Loucy (cell line): ENCODE results near the gene LDAH.
"Not testable (repeated sequence)": the region's sequence is repeated elsewhere in the genome, so short reads cannot be mapped to it uniquely, and the experiment has no call there.

Experiments
- H2AFZ ChIP-seq: fragments of 200-600 bp; sonication (generic); 2 replicates; pipeline ENCODE4 v1.6.0; 2016; ENCODE audit warnings: antibody characterized with exemption, mild to moderate bottlenecking, low read length, moderate library complexity
- H3F3A ChIP-seq: fragments of 200-600 bp; 2 replicates; pipeline ENCODE4 v1.6.0; 2016; ENCODE audit warnings: antibody characterized with exemption, low read depth, mild to moderate bottlenecking
- H3K27me3 ChIP-seq: fragments of 200-600 bp; sonication (generic); 2 replicates; pipeline ENCODE4 v1.6.1; 2014; ENCODE audit warnings: low read length, mild to moderate bottlenecking; ENCODE audit not compliant: insufficient read depth, poor library complexity, severe bottlenecking
- H3K36me3 ChIP-seq: fragments of 200-600 bp; sonication (generic); 2 replicates; pipeline ENCODE4 v1.6.1; 2016; ENCODE audit warnings: low read length; ENCODE audit not compliant: insufficient read depth
- H3K4me1 ChIP-seq: fragments of 200-600 bp; sonication (generic); 2 replicates; pipeline ENCODE4 v1.5.1; 2014; ENCODE audit warnings: low read length, mild to moderate bottlenecking; ENCODE audit not compliant: insufficient read depth, poor library complexity, severe bottlenecking
- H3K4me2 ChIP-seq: fragments of 200-600 bp; sonication (generic); 2 replicates; pipeline ENCODE4 v1.6.0; 2014; ENCODE audit warnings: antibody characterized with exemption, low read length, low read depth, mild to moderate bottlenecking; ENCODE audit not compliant: poor library complexity, severe bottlenecking
- H3K4me3 ChIP-seq: fragments of 200-600 bp; sonication (generic); 2 replicates; pipeline ENCODE4 v1.5.1; 2014; ENCODE audit warnings: low read length, mild to moderate bottlenecking, mixed read lengths; ENCODE audit not compliant: poor library complexity, severe bottlenecking
- H3K79me2 ChIP-seq: fragments of 200-600 bp; sonication (generic); 2 replicates; pipeline ENCODE4 v1.6.1; 2014; ENCODE audit warnings: low read length; ENCODE audit not compliant: insufficient read depth
- H3K9ac ChIP-seq: fragments of 200-600 bp; sonication (generic); 2 replicates; pipeline ENCODE4 v1.6.0; 2014; ENCODE audit warnings: mild to moderate bottlenecking, low read depth, low read length, moderate library complexity; ENCODE audit not compliant: poor library complexity, severe bottlenecking
- H3K9me2 ChIP-seq: fragments of 200-600 bp; sonication (generic); replicated peaks from 2 replicates; pipeline ENCODE4 v1.6.1; 2016; ENCODE audit warnings: low read depth, low read length, mixed read lengths
- H3K9me3 ChIP-seq: fragments of 200-600 bp; sonication (generic); 2 replicates; pipeline ENCODE4 v1.6.1; 2014; ENCODE audit warnings: mild to moderate bottlenecking, antibody characterized with exemption, low read length, low read depth; ENCODE audit not compliant: insufficient read depth
- H4K20me1 ChIP-seq: fragments of 200-600 bp; sonication (generic); 2 replicates; pipeline ENCODE4 v1.6.0; 2014; ENCODE audit warnings: antibody characterized with exemption, low read length, mild to moderate bottlenecking; ENCODE audit not compliant: insufficient read depth, poor library complexity, severe bottlenecking
- CTCF ChIP-seq: fragments of 200-600 bp; sonication (generic); conservative IDR thresholded peaks from 2 replicates; pipeline ENCODE4 v1.5.1; 2014; ENCODE audit warnings: mild to moderate bottlenecking, antibody characterized with exemption, low read length
- EZH2phosphoT487 ChIP-seq: fragments of 200-600 bp; IDR thresholded peaks from 2 replicates; pipeline ENCODE4 v1.6.1; 2018; ENCODE audit warnings: antibody characterized with exemption, mild to moderate bottlenecking, moderate library complexity, borderline replicate concordance

The LDAH gene

DNA sequence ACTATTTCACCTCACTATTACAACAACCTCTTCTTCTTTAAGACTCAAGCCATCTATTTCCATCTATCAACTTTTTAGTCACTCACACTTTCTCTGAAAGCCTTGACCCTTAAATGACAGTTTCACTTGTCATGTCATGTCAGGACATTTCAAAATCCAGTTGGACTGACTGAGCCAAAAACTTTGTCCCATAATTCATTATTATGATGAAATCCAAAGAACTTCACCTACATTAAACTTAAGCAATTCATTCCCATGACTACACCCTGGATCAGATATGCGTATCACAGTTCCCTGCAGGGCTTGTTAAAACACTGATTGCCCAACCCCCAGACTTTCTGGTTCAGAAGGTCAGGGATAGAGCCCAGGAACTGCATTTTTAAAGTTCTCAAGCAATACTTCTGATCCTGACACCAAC lies 26.5 kb downstream of the LDAH start:
- Histone ChIP-seq H3K4me2 (no peak overlapping the region), H3K27me3 (no peaks in the 10 kb centered on the region), H3K79me2 (no peaks in the 10 kb centered on the region), H4K20me1 (no peaks in the 10 kb centered on the region), H3K9me2 (no peaks in the 10 kb centered on the region), H3K4me1 (no peaks in the 10 kb centered on the region), H3K36me3 (no peaks in the 10 kb centered on the region), H3F3A (no peaks in the 10 kb centered on the region), H2AFZ (no peak overlapping the region), H3K9me3 (peaks cover 3% of the 10 kb centered on the region), H3K9ac (no peak overlapping the region), H3K4me3 (no peak overlapping the region)
- TF ChIP-seq EZH2phosphoT487 (no peak), CTCF (no peak)

DNA sequence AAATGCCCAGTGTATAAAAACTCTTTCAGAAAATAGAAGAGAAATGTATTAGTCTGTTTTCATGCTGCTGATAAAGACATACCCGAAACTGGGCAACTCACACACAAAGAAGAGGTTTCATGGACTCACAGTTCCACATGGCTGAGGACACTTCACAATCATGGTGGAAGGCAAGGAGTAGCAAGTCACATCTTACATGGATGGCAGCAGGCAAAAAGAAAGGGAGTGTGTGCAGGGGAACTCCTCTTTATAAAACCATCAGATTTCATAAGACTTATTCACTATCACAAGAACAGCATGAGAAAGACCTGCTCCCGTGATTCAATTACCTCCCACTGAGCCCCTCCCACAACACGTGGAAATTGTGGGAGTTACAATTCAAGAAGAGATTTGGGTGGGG lies 29.0 kb downstream of the LDAH start:
- not testable (repeated sequence) for H3F3A ChIP-seq, H3K79me2 ChIP-seq, H3K9me2 ChIP-seq, H3K4me2 ChIP-seq, H3K9ac ChIP-seq, H3K9me3 ChIP-seq, H4K20me1 ChIP-seq, H3K36me3 ChIP-seq, H3K4me3 ChIP-seq, H2AFZ ChIP-seq, H3K27me3 ChIP-seq, H3K4me1 ChIP-seq

- Histone ChIP-seq H2AFZ (no peak overlapping the region), H3K4me2 (no peak overlapping the region), H3K27me3 (no peaks in the 10 kb centered on the region), H3F3A (no peaks in the 10 kb centered on the region), H3K4me1 (peaks cover 4% of the 10 kb centered on the region), H3K4me3 (no peak overlapping the region), H3K9me2 (no peaks in the 10 kb centered on the region), H4K20me1 (no peaks in the 10 kb centered on the region), H3K9me3 (no peaks in the 10 kb centered on the region), H3K9ac (no peak overlapping the region), H3K36me3 (peaks cover 2% of the 10 kb centered on the region; the same call in 1 of the 2 replicates), H3K79me2 (no peaks in the 10 kb centered on the region)
- TF ChIP-seq CTCF (peak; percentile 81), EZH2phosphoT487 (no peak)
These were observed 41.1 kb downstream of the LDAH start for GRCh38 chr2:20781656-20782265.

DNA sequence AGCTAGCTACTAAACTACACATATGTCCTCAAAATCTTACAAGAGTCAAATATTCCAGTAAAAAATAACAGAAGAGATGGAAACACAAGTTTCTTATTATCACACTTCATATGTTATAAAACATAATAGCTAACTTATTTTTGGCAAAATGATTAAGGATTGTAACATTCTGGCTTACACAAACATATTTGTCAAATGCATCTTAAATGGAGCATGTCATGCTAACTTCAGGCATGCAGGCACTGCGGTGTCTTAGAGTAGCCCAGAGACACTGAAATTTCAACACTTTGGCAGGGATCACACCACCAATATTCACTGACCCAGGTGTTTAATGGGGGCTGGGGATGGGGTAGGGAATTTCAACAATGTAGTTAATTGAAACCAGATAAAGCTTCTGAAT lies 51.6 kb downstream of the LDAH start:
- Histone ChIP-seq H3K9me2 (no peaks in the 10 kb centered on the region), H2AFZ (no peak overlapping the region), H3K4me3 (no peak overlapping the region), H3K4me2 (no peak overlapping the region), H3K79me2 (no peaks in the 10 kb centered on the region), H4K20me1 (no peaks in the 10 kb centered on the region), H3F3A (no peaks in the 10 kb centered on the region), H3K4me1 (no peaks in the 10 kb centered on the region), H3K9ac (no peak overlapping the region), H3K36me3 (no peaks in the 10 kb centered on the region), H3K27me3 (no peaks in the 10 kb centered on the region), H3K9me3 (no peaks in the 10 kb centered on the region; the same call in 1 of the 2 replicates)
- TF ChIP-seq CTCF = no peak
- TF ChIP-seq EZH2phosphoT487 = no peak
